Neural cell (in vitro differentiated cells): ENCODE data around the gene MAP3K5. TPM values are rescaled to one million over a fixed set of nuclear protein-coding genes. Genes with fewer than 3 reads are reported as not detected.

Source experiments
- H2AFZ ChIP-seq: fragments of 200-600, 300-800 bp; sonication (generic), shearing (Covaris generic); 2 replicates; pipeline ENCODE4 v1.6.0; 2014; ENCODE audit warnings: low read depth, mild to moderate bottlenecking, antibody characterized with exemption, low read length, moderate library complexity
- H3F3A ChIP-seq: fragments of 200-600 bp; shearing (Covaris generic); 2 replicates; pipeline ENCODE4 v1.6.1; 2016; ENCODE audit warnings: mild to moderate bottlenecking, moderate library complexity, mixed read lengths, antibody characterized with exemption, low read length; ENCODE audit not compliant: insufficient read depth, poor library complexity, severe bottlenecking
- H3K27ac ChIP-seq: fragments of 200-600, 300-800 bp; sonication (generic), shearing (Covaris generic); 2 replicates; pipeline ENCODE4 v1.5.1; 2014; ENCODE audit warnings: mild to moderate bottlenecking, low read length, moderate library complexity
- H3K27me3 ChIP-seq: fragments of 300-800, 200-600 bp; sonication (generic), shearing (Covaris generic); 2 replicates; pipeline ENCODE4 v1.6.0; 2014; ENCODE audit warnings: mild to moderate bottlenecking, low read depth, low read length, moderate library complexity; ENCODE audit not compliant: insufficient read depth
- H3K36me3 ChIP-seq: fragments of 300-800, 200-600 bp; sonication (generic), shearing (Covaris generic); 2 replicates; pipeline ENCODE4 v1.5.1; 2014; ENCODE audit warnings: mild to moderate bottlenecking, antibody characterized with exemption, low read length, moderate library complexity; ENCODE audit not compliant: insufficient read depth
- H3K4me2 ChIP-seq: fragments of 300-800, 200-600 bp; sonication (generic), shearing (Covaris generic); 2 replicates; pipeline ENCODE4 v1.6.0; 2014; ENCODE audit warnings: mild to moderate bottlenecking, low read length
- H3K4me3 ChIP-seq: fragments of 300-800, 200-600 bp; sonication (generic), shearing (Covaris generic); 2 replicates; pipeline ENCODE4 v1.5.1; 2014; ENCODE audit warnings: mild to moderate bottlenecking, low read length, moderate library complexity
- H3K79me2 ChIP-seq: fragments of 200-600 bp; shearing (Covaris generic); replicated peaks from 2 replicates; pipeline ENCODE4 v1.6.0; 2014; ENCODE audit warnings: mild to moderate bottlenecking, low read length, moderate library complexity; ENCODE audit not compliant: insufficient read depth
- H3K9ac ChIP-seq: fragments of 300-800, 200-600 bp; sonication (generic), shearing (Covaris generic); 2 replicates; pipeline ENCODE4 v1.6.1; 2016; ENCODE audit warnings: mild to moderate bottlenecking, low read length, mixed read lengths
- H3K9me2 ChIP-seq: fragments of 200-600 bp; shearing (Covaris generic); 2 replicates; pipeline ENCODE4 v1.6.1; 2016; ENCODE audit warnings: mild to moderate bottlenecking, low read length, mixed read lengths; ENCODE audit not compliant: insufficient read depth
- H3K9me3 ChIP-seq: fragments of 200-600, 300-800 bp; sonication (generic), shearing (Covaris generic); 2 replicates; pipeline ENCODE4 v1.6.1; 2016; ENCODE audit warnings: mild to moderate bottlenecking, mixed run types, low read length, moderate library complexity, mixed read lengths
- H4K20me1 ChIP-seq: fragments of 200-600 bp; shearing (Covaris generic); 2 replicates; pipeline ENCODE4 v1.6.1; 2016; ENCODE audit warnings: mild to moderate bottlenecking, mixed run types; ENCODE audit not compliant: insufficient read depth
- CTCF ChIP-seq: fragments of 450-650 bp; IDR thresholded peaks from 2 replicates; pipeline ENCODE4 v1.5.1; 2014; ENCODE audit warnings: antibody characterized with exemption, mild to moderate bottlenecking, moderate library complexity; ENCODE audit not compliant: poor library complexity, severe bottlenecking
- EP300 ChIP-seq: fragments of 450-650 bp; conservative IDR thresholded peaks from 2 replicates; pipeline ENCODE4 v1.6.1; 2014; ENCODE audit warnings: antibody characterized with exemption, mild to moderate bottlenecking, moderate library complexity; ENCODE audit not compliant: poor library complexity, severe bottlenecking
- EZH2 ChIP-seq: fragments of 200-600, 300-800 bp; shearing (Covaris generic), sonication (generic); IDR thresholded peaks from 2 replicates; pipeline ENCODE4 v1.6.1; 2014; ENCODE audit warnings: antibody characterized with exemption, low read length, borderline replicate concordance, mild to moderate bottlenecking; ENCODE audit not compliant: insufficient read depth, poor library complexity, severe bottlenecking
- MXI1 ChIP-seq: fragments of 450-650 bp; conservative IDR thresholded peaks from 2 replicates; pipeline ENCODE4 v1.6.1; 2014; ENCODE audit warnings: antibody characterized with exemption, mild to moderate bottlenecking; ENCODE audit not compliant: poor library complexity, severe bottlenecking
- POLR2AphosphoS5 ChIP-seq: IDR thresholded peaks from 2 replicates; pipeline ENCODE4 v1.6.1; 2012
- RAD21 ChIP-seq: fragments of 450-650 bp; conservative IDR thresholded peaks from 2 replicates; pipeline ENCODE4 v1.6.1; 2014; ENCODE audit warnings: antibody characterized with exemption, mild to moderate bottlenecking, moderate library complexity
- REST ChIP-seq: IDR thresholded peaks from 2 replicates; pipeline ENCODE4 v1.6.1; 2012; ENCODE audit warnings: borderline replicate concordance
- SMC3 ChIP-seq: fragments of 450-650 bp; conservative IDR thresholded peaks from 2 replicates; pipeline ENCODE4 v1.6.1; 2014; ENCODE audit warnings: antibody characterized with exemption, mild to moderate bottlenecking, moderate library complexity; ENCODE audit not compliant: poor library complexity
- TAF1 ChIP-seq: IDR thresholded peaks from 2 replicates; pipeline ENCODE4 v1.6.1; 2012; ENCODE audit warnings: low read depth
- polyA plus RNA-seq: library from polyadenylated mRNA; depleted of rRNA; stranded (reverse); fragments of >200 nt; gene quantifications from 2 replicates; pipeline ENCODE4 v1.2.3, GENCODE V29; 2014

The MAP3K5 gene
- polyA plus RNA-seq, 1 donor from 2014 or later: 2.0 TPM

- TF ChIP-seq SMC3 (no peak), TAF1 (no peak), RAD21 (no peak), EP300 (no peak), MXI1 (no peak), REST (no peak), EZH2 (no peak), POLR2AphosphoS5 (no peak), CTCF (no peak)
- Histone ChIP-seq H4K20me1 (no peaks in the 10 kb centered on the region), H3K9me2 (no peaks in the 10 kb centered on the region), H3K4me3 (no peak overlapping the region), H2AFZ (no peak overlapping the region), H3K9me3 (no peaks in the 10 kb centered on the region), H3F3A (no peaks in the 10 kb centered on the region), H3K27me3 (no peaks in the 10 kb centered on the region), H3K9ac (no peak overlapping the region), H3K27ac (no peak overlapping the region), H3K79me2 (no peaks in the 10 kb centered on the region), H3K4me2 (no peak overlapping the region), H3K36me3 (no peaks in the 10 kb centered on the region)
These were observed 24.5 kb downstream of the MAP3K5 start for GRCh38 chr6:136767570-136768309.

GRCh38 chr6:136767103-136767502 is 25.2 kb downstream of the MAP3K5 start:
- TF ChIP-seq POLR2AphosphoS5: no peak
- TF ChIP-seq EZH2: no peak
- TF ChIP-seq MXI1: no peak
- TF ChIP-seq EP300: no peak
- no peak for TF ChIP-seq RAD21
- no peak for TF ChIP-seq REST
- no peak for TF ChIP-seq CTCF
- no peak for TF ChIP-seq SMC3
- TF ChIP-seq TAF1: no peak
- Histone ChIP-seq H3K4me2 (no peak overlapping the region), H3K79me2 (no peaks in the 10 kb centered on the region)

More at GRCh38 chr6:136767103-136767502, 25.2 kb downstream of the MAP3K5 start:
- Histone ChIP-seq H3K36me3 (no peaks in the 10 kb centered on the region), H4K20me1 (no peaks in the 10 kb centered on the region), H3K9me3 (no peaks in the 10 kb centered on the region), H3K4me3 (no peak overlapping the region), H3K9me2 (no peaks in the 10 kb centered on the region), H3K27ac (no peak overlapping the region), H2AFZ (no peak overlapping the region), H3K9ac (no peak overlapping the region), H3F3A (no peaks in the 10 kb centered on the region), H3K27me3 (no peaks in the 10 kb centered on the region)
